GM19023 (cell line): ENCODE data around the gene TSPAN10.

Experiments
- ATAC-seq: cut with Tn5 transposase; IDR thresholded peaks from one replicate; pipeline ENCODE4 v1.9.1; 2021; ENCODE audit warnings: mild to moderate bottlenecking, moderate library complexity; ENCODE audit not compliant: unreplicated experiment

Gene TSPAN10

DNA sequence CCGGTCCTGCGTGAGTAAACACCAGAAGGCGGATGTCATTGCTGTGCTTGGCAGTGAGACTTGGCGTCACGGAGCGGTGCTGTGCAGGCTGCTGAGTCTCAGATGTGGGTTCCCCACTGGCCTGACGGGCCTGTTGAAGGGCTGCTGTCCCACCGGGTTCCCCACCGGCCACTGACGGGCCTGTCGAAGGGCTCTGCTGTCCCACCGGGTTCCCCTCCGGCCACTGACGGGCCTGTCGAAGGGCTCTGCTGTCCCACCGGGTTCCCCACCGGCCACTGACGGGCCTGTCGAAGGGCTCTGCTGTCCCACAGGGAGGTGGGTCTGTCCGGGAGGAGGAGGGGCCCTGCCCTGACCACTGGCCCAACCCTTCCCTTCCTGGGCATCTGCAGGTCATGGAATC is 49.6 kb downstream of the TSPAN10 start:
- ATAC-seq: no peak

DNA sequence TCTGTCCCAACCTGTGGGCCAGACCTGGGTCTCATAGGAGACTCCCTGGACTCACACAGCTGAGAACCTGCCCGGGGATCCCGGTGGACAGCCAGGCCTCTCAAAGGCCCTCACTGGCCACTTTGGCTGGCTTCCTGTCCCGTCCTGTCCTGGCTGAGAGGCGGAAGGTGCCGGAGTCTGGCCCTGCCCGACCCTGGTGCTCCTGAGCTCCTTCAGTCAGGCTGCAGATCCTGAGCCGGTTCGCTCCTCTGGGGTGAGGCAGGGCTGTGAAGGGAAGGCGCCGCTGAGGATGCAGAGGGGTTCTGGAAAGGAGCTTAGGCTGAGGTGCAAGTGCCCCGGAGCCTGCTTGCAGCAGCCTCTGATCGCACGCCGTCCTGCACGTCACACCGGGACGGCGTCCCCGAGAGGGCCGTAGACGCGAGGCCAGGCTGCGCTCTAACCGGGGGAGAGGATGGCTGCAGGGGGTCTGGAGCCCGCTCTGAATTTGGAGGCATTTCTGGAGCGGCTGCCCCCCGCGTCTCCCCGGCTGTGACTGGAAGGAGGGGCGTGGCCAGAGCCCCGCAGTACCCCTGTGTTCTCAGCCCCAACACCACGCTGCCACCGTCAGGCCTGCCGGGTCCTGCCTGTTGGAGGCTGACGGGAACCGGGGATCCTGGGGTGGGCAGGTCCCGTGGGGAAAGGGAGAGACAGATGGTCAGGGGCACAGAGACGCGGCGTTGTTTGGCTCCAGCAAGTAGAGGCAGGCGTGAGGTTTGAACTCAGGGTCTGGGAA is 51.0 kb downstream of the TSPAN10 start:
- ATAC-seq: no peak

DNA sequence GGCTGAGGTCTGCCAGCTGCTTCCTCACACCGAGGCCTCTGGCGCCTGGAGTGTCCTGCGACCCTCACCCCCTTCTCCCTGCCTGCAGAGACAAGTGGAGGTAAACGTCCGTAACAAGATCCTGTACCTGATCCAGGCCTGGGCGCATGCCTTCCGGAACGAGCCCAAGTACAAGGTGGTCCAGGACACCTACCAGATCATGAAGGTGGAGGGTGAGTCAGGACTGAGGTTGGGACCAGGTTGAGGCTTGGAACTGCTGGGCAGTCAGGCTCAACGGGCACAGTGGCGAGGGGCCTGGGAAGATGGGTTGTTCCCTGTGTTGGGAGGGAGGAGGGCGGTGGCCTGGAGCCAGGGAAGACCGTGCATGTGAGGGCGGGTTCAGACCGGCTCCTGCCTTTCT is 51.6 kb downstream of the TSPAN10 start:
- no peak for ATAC-seq

DNA sequence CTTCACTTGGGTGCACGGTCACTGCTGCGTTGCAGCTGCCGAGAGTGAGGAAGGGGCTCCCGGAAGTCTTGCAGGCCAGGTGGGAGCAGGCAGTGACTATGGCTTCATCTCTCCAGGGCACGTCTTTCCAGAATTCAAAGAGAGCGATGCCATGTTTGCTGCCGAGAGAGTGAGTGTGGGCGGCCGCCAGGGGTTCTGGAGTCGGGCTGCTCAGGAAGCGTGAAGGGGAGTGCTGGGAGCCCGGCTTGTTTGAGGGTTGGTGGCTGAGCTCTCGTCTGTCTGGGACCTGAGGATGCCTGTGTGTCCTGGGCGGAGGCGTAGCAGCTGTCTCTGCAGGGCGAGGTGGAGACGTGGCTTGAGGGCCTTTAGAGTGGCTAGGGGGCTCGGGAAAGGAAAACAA is 53.1 kb downstream of the TSPAN10 start:
- no peak for ATAC-seq

DNA sequence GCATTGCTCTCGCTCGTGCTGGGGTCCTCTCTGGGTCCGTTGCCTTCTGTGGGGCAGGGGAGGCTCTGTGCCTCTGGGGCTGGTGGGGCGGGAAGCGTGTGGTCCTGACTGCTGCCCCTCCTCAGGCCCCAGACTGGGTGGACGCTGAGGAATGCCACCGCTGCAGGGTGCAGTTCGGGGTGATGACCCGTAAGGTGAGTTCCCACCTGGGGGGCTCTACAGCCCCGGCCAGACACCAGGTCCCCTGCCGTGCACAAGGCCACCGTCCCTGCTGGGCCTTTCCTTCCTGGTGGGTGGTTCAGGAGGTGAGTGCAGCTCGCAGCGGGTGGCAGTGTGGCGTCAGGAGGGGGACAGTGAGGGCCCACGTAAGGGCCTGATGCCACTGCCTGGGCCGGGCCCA is 53.6 kb downstream of the TSPAN10 start:
- ATAC-seq: no peak

DNA sequence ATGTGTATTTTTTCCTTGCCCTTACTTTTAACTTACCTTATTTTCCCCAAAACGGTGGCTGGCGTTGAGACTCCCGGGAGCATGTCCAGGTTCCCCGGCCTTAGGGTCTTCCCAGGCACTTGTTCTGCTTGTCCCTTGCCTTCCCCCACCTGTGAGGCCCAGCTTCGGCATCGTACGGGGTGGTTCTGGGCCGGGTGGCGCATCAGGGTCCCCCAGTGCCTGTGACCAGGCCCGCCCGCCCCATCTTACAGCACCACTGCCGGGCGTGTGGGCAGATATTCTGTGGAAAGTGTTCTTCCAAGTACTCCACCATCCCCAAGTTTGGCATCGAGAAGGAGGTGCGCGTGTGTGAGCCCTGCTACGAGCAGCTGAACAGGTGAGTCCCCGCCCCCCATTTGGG is 54.2 kb downstream of the TSPAN10 start:
- no peak for ATAC-seq

DNA sequence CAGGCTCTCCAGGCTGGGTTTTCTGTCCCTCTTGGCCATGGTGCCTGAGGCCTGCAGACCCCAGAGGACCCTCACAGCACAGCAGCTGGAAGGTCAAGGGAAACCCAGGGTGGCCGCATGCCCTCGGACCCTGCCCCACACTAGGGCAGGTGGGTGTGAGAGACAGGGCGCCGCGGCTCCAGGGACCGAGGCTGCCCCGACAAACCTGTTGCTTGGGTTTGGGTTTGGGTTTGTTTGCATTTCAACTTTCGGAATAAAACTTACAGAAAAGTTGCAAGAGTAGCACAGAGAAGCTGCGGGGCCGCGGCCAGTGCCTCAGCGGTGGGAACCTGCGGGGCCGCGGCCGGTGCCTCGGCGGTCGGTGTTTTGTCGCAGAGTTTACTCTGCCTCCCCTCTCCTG is 54.6 kb downstream of the TSPAN10 start:
- no peak for ATAC-seq

DNA sequence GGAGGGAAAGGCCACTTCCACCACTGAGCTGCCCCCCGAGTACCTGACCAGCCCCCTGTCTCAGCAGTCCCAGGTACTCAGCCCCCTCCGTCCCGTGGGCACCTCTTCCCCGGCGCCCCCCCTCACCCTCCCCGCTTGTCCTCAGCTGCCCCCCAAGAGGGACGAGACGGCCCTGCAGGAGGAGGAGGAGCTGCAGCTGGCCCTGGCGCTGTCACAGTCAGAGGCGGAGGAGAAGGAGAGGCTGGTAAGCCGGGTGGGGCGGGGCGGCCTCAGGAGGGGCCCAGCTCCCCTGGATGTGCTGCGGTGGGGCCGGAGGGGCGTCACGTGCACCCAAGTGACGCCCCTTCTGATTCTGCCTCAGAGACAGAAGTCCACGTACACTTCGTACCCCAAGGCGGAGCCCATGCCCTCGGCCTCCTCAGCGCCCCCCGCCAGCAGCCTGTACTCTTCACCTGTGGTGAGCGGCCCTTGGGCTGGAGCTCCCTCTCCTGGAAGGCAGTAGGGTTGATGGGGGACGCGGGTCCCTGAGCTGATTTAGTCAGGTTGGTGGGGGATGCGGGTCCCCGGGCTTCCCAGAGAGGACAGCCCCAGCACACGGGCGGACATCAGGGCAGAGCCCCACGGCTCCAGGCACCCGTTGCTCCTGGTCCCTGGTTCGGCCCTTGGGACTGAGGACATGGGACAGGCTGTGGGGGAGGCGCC is 56.7 kb downstream of the TSPAN10 start:
- no peak for ATAC-seq

DNA sequence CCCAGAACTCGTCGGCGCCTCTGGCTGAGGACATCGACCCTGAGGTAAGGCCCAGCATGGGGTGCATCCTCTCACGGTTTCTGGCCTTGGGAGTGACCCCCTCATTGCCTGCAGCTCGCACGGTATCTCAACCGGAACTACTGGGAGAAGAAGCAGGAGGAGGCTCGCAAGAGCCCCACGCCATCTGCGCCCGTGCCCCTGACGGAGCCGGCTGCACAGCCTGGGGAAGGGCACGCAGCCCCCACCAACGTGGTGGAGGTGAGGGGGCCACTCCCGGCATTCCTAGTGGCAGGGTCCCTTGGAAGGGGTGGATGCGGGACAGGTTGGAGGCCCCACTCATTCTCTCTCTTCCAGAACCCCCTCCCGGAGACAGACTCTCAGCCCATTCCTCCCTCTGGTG is 57.8 kb downstream of the TSPAN10 start:
- ATAC-seq: no peak

DNA sequence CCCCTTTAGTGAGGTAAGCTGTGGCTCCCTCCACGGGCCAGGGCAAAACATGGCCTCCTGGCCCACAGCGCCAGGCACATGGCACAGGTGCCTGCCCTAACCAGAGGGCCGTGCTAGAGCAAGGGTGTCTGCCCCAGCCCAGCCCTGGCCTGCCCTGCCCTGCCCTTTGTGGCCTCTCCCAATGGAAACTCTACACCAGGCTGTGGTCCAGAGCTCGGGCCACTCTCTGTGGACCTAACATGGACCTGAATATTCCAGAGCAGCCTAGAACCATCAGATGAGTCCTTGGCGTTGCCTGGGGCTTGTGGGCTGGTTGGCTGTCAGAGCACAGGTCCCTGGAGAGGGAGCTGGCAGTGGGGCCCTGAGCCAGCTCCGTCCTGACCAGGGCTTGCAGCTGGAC is 58.2 kb downstream of the TSPAN10 start:
- no peak for ATAC-seq

DNA sequence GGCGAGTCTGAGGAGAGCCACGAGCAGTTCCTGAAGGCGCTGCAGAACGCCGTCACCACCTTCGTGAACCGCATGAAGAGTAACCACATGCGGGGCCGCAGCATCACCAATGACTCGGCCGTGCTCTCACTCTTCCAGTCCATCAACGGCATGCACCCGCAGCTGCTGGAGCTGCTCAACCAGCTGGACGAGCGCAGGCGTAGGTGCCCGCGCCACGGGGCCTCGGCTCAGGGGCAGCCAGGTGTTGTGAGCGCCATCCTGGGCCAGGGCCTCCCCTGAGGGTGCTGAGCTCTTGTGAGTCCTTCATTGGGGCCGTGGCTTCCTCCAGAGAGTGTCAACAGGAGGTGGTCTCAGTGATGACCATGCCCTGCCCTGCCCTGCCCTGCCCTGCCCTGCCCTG is 58.8 kb downstream of the TSPAN10 start:
- ATAC-seq: no peak

DNA sequence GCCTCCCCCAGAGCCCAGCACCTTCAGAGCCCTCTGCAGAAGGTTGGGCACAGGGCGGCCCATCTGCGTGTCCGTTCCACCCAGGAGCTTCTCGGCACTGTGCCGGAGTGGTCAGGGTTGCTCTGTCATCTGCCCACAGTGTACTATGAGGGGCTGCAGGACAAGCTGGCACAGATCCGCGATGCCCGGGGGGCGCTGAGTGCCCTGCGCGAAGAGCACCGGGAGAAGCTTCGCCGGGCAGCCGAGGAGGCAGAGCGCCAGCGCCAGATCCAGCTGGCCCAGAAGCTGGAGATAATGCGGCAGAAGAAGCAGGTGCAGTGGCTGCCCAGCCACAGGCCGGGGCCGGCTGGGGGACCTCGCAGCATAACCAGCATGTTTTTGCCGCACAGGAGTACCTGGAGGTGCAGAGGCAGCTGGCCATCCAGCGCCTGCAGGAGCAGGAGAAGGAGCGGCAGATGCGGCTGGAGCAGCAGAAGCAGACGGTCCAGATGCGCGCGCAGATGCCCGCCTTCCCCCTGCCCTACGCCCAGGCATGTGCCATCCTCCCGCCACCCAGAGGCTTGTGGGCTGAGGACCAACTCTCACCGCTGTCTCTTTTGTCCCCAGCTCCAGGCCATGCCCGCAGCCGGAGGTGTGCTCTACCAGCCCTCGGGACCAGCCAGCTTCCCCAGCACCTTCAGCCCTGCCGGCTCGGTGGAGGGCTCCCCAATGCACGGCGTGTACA is 59.4 kb downstream of the TSPAN10 start:
- ATAC-seq: no peak

DNA sequence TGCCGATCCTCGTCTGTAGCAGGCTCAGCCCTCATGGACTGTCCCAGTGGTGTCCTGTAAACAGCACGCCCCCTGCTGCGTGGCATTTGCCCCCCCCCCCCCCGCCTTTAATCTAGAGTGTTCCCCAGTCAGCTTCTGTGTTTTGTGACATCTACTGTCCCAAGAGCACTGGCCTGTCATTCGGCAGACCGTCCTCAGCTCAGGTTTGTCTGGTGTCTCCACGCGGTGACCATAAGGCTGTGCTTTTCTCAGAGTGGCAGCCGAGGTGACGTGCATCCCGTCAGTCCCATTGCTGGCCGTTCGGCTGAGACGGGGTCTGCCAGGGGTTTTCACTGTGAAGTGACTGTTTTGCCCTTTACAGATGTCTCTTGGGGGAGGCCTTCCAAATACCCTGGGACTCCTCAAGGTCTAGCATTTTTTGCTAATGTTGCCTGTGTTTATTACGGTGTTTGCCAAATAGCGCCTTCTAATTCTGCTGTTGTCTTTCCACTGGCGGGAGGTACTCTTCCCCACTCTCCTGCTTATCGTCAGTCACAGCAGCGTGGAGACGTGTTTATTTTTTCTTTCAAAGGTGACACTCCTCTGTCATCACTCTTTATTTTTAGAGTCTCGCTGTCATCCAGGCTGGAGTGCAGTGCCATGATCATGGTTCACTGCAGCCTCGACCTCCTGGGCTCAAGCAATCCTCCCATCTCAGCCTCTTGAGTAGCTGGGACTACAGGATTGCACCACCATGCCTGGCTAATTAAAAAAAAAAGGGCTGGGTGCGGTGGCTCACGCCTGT is 60.5 kb downstream of the TSPAN10 start:
- no peak for ATAC-seq
